Mesenchymal stem cell (in vitro differentiated cells and primary cell): ENCODE measurements around the gene STX12.

Source experiments
- DNase-seq: peaks from one replicate; pipeline ENCODE4 v3.0.0-alpha.2; 2013
- H2AFZ ChIP-seq: one replicate; pipeline ENCODE4 v1.6.1; 2013; ENCODE audit warnings: low read depth, mild to moderate bottlenecking, control low read depth, inconsistent platforms, low read length, moderate library complexity
- H2AK5ac ChIP-seq: 2 replicates; pipeline ENCODE4 v1.6.1; 2013; ENCODE audit warnings: low read length, moderate library complexity, mild to moderate bottlenecking, inconsistent platforms; ENCODE audit not compliant: severe bottlenecking
- H2BK120ac ChIP-seq: one replicate; pipeline ENCODE4 v1.6.1; 2013; ENCODE audit warnings: low read depth, mild to moderate bottlenecking, inconsistent platforms, low read length, moderate library complexity
- H2BK12ac ChIP-seq, 2 experiments: one replicate each; pipeline ENCODE4 v1.6.1; 2013; ENCODE audit warnings: inconsistent platforms in 2 of 2, low read length in 2 of 2, mild to moderate bottlenecking in 2 of 2, moderate library complexity in 2 of 2, control low read depth in 1 of 2
- H2BK15ac ChIP-seq: one replicate; pipeline ENCODE4 v1.6.1; 2013; ENCODE audit warnings: mild to moderate bottlenecking, low read depth, inconsistent platforms; ENCODE audit not compliant: poor library complexity, severe bottlenecking
- H2BK5ac ChIP-seq: 2 replicates; pipeline ENCODE4 v1.6.1; 2013; ENCODE audit warnings: low read depth, mild to moderate bottlenecking, low read length, control low read depth, inconsistent platforms; ENCODE audit not compliant: poor library complexity, severe bottlenecking
- H3K14ac ChIP-seq, 2 experiments: one replicate each; pipeline ENCODE4 v1.6.1; 2013; ENCODE audit warnings: inconsistent platforms in 2 of 2, low read length in 2 of 2, control low read depth in 1 of 2, mild to moderate bottlenecking in 1 of 2, moderate library complexity in 1 of 2
- H3K18ac ChIP-seq, 2 experiments: one replicate each; pipeline ENCODE4 v1.6.1; 2013; ENCODE audit warnings: inconsistent platforms in 2 of 2, low read length in 2 of 2, control low read depth in 1 of 2, low read depth in 1 of 2, mild to moderate bottlenecking in 1 of 2
- H3K23ac ChIP-seq, 2 experiments: one replicate each; pipeline ENCODE4 v1.6.1; 2013; ENCODE audit warnings: inconsistent platforms in 2 of 2, low read length in 2 of 2, mild to moderate bottlenecking in 2 of 2, moderate library complexity in 2 of 2, control low read depth in 1 of 2
- H3K27ac ChIP-seq: 2 replicates; pipeline ENCODE4 v1.5.1; 2013; ENCODE audit warnings: mild to moderate bottlenecking, moderate library complexity, low read length, control low read depth, inconsistent platforms; ENCODE audit not compliant: poor library complexity, severe bottlenecking
- H3K27me3 ChIP-seq, 2 experiments: 2 replicates each; pipeline versions ENCODE4 v1.6.1 to v1.7.0; 2013; ENCODE audit warnings: low read length in 2 of 2, mild to moderate bottlenecking in 2 of 2, moderate library complexity in 2 of 2, control low read depth in 1 of 2, inconsistent platforms in 1 of 2; ENCODE audit not compliant: control insufficient read depth in 1 of 2, insufficient read depth in 1 of 2
- H3K36me3 ChIP-seq, 2 experiments: 2 replicates each; pipeline versions ENCODE4 v1.6.1 to v1.7.0; 2013; ENCODE audit warnings: low read length in 2 of 2, control low read depth in 1 of 2, inconsistent platforms in 1 of 2, low read depth in 1 of 2, mild to moderate bottlenecking in 1 of 2; ENCODE audit not compliant: insufficient read depth in 2 of 2, control insufficient read depth in 1 of 2
- H3K4ac ChIP-seq, 2 experiments: one replicate each; pipeline ENCODE4 v1.6.1; 2013; ENCODE audit warnings: inconsistent platforms in 2 of 2, low read length in 2 of 2, mild to moderate bottlenecking in 2 of 2, moderate library complexity in 2 of 2, control low read depth in 1 of 2, low read depth in 1 of 2
- H3K4me1 ChIP-seq: 2 replicates; pipeline ENCODE4 v1.6.1; 2013; ENCODE audit warnings: low read depth, low read length, control low read depth; ENCODE audit not compliant: control insufficient read depth, insufficient read depth
- H3K4me2 ChIP-seq: 2 replicates; pipeline ENCODE4 v1.6.1; 2013; ENCODE audit warnings: low read length, mild to moderate bottlenecking, inconsistent platforms; ENCODE audit not compliant: poor library complexity, severe bottlenecking
- H3K4me3 ChIP-seq, 2 experiments: 2 replicates each; pipeline versions ENCODE4 v1.5.1 to v1.7.0; 2013; ENCODE audit warnings: low read length in 2 of 2, mild to moderate bottlenecking in 2 of 2, control low read depth in 1 of 2, low read depth in 1 of 2; ENCODE audit not compliant: insufficient read depth in 1 of 2
- H3K79me1 ChIP-seq: replicated peaks from 2 replicates; pipeline ENCODE4 v1.6.1; 2013; ENCODE audit warnings: mild to moderate bottlenecking, control low read depth, low read length, inconsistent platforms; ENCODE audit not compliant: poor library complexity, severe bottlenecking
- H3K9ac ChIP-seq: 2 replicates; pipeline ENCODE4 v1.7.0; 2013; ENCODE audit warnings: mild to moderate bottlenecking, low read length, moderate library complexity
- H3K9me3 ChIP-seq: 2 replicates; pipeline ENCODE4 v1.7.0; 2013; ENCODE audit warnings: mild to moderate bottlenecking, low read length; ENCODE audit not compliant: control insufficient read depth
- H4K8ac ChIP-seq: one replicate; pipeline ENCODE4 v1.6.1; 2013; ENCODE audit warnings: inconsistent platforms, mild to moderate bottlenecking, low read length, moderate library complexity
- H4K91ac ChIP-seq: one replicate; pipeline ENCODE4 v1.6.1; 2013; ENCODE audit warnings: mild to moderate bottlenecking, low read length, inconsistent platforms
- whole genome bisulfite sequencing: methylation state at CpG from one replicate; pipeline ENCODE4 v1.1.7; 2013; ENCODE audit warnings: mixed read lengths; 5-methylcytosine and 5-hydroxymethylcytosine counted together

STX12 gene

GRCh38 chr1:27809883-27810282 lies 36.9 kb downstream of the STX12 start:
- H3K14ac ChIP-seq, result no peak overlapping the region
- H3K36me3 ChIP-seq, result peaks cover 9 to 67% of the 10 kb centered on the region in 2 experiments
- no peak overlapping the region for H2BK12ac ChIP-seq
- no peak overlapping the region for H3K4me2 ChIP-seq
- no peak for DNase-seq
- H3K4me3 ChIP-seq, result no peak overlapping the region
- no peaks in the 10 kb centered on the region for H3K4me1 ChIP-seq
- no peak overlapping the region for H4K91ac ChIP-seq
- no peaks in the 10 kb centered on the region for H3K9me3 ChIP-seq
- H3K27me3 ChIP-seq, result no peaks in the 10 kb centered on the region
- peaks cover 2% of the 10 kb centered on the region for H3K79me1 ChIP-seq
- H4K8ac ChIP-seq, result no peak overlapping the region
- no peak overlapping the region for H2BK15ac ChIP-seq
- no CpG with 5 or more reads among the region's 1 CpG for WGBS
- no peak overlapping the region for H2AFZ ChIP-seq
- no peak overlapping the region for H3K4ac ChIP-seq
- H2BK5ac ChIP-seq, result no peak overlapping the region
- no peak overlapping the region for H3K23ac ChIP-seq
- H3K9ac ChIP-seq, result no peak overlapping the region
- no peak overlapping the region for H2BK120ac ChIP-seq
- no peak overlapping the region for H3K18ac ChIP-seq
- no peak overlapping the region for H3K27ac ChIP-seq
- H2AK5ac ChIP-seq, result no peak overlapping the region

GRCh38 chr1:27811741-27812500 lies 38.9 kb downstream of the STX12 start:
- H4K8ac ChIP-seq, result no peak overlapping the region
- no peak overlapping the region for H2BK5ac ChIP-seq
- H2BK15ac ChIP-seq, result no peak overlapping the region
- 94% methylated on average over 6 of the region's 6 CpGs for WGBS
- H3K27ac ChIP-seq, result no peak overlapping the region
- no peak overlapping the region for H2BK12ac ChIP-seq
- H3K27me3 ChIP-seq, result no peaks in the 10 kb centered on the region
- no peaks in the 10 kb centered on the region for H3K9me3 ChIP-seq
- no peak overlapping the region for H3K14ac ChIP-seq
- H3K18ac ChIP-seq, result no peak overlapping the region
- no peak overlapping the region for H2AK5ac ChIP-seq
- no peak overlapping the region for H4K91ac ChIP-seq
- DNase-seq, result no peak
- H3K4ac ChIP-seq, result no peak overlapping the region
- no peak overlapping the region for H2AFZ ChIP-seq
- no peak overlapping the region for H3K23ac ChIP-seq
- H3K36me3 ChIP-seq, result peaks cover 11 to 57% of the 10 kb centered on the region in 2 experiments
- H3K4me3 ChIP-seq, result no peak overlapping the region
- no peak overlapping the region for H3K4me2 ChIP-seq
- H3K4me1 ChIP-seq, result no peaks in the 10 kb centered on the region
- H3K79me1 ChIP-seq, result no peaks in the 10 kb centered on the region
- H2BK120ac ChIP-seq, result no peak overlapping the region
- no peak overlapping the region for H3K9ac ChIP-seq

- H3K4me2 ChIP-seq, result no peak overlapping the region
- H3K23ac ChIP-seq, result no peak overlapping the region
- no peak overlapping the region for H3K4me3 ChIP-seq
- H3K18ac ChIP-seq, result peak overlapping the region in 1 of 2 experiments; percentile 12
- no peak overlapping the region for H2BK15ac ChIP-seq
- no peak overlapping the region for H2AFZ ChIP-seq
- no peak overlapping the region for H4K8ac ChIP-seq
- no peak overlapping the region for H2AK5ac ChIP-seq
- no peaks in the 10 kb centered on the region for H3K79me1 ChIP-seq
- H4K91ac ChIP-seq, result no peak overlapping the region
- H3K9ac ChIP-seq, result peak overlapping the region; percentile 47
- no peak overlapping the region for H2BK5ac ChIP-seq
- H3K36me3 ChIP-seq, result peaks cover 25 to 73% of the 10 kb centered on the region in 2 experiments
- 41% methylated on average over 2 of the region's 2 CpGs for WGBS
- H3K4me1 ChIP-seq, result peaks cover 3% of the 10 kb centered on the region
- H2BK120ac ChIP-seq, result no peak overlapping the region
- DNase-seq, result peak; percentile 90
- H3K27me3 ChIP-seq, result no peaks in the 10 kb centered on the region
- H3K14ac ChIP-seq, result no peak overlapping the region
- H2BK12ac ChIP-seq, result peak overlapping the region in 1 of 2 experiments; percentile 39
- no peaks in the 10 kb centered on the region for H3K9me3 ChIP-seq
- no peak overlapping the region for H3K27ac ChIP-seq
- no peak overlapping the region for H3K4ac ChIP-seq
Observed at GRCh38 chr1:27816921-27817630, 44.1 kb downstream of the STX12 start.

GRCh38 chr1:27821761-27822315 lies 48.8 kb downstream of the STX12 start:
- Histone ChIP-seq H3K4me2 (peak overlapping the region; percentile 14), H3K79me1 (peaks cover 2% of the 10 kb centered on the region), H2AK5ac (no peak overlapping the region), H4K8ac (no peak overlapping the region), H2AFZ (no peak overlapping the region), H3K27me3 (no peaks in the 10 kb centered on the region), H2BK5ac (no peak overlapping the region), H3K18ac (no peak overlapping the region), H3K9me3 (no peaks in the 10 kb centered on the region), H2BK120ac (no peak overlapping the region), H2BK15ac (no peak overlapping the region), H3K23ac (no peak overlapping the region), H3K4me1 (peaks cover 3% of the 10 kb centered on the region), H4K91ac (no peak overlapping the region), H3K9ac (no peak overlapping the region), H3K4me3 (no peak overlapping the region), H3K36me3 (peaks cover 16 to 69% of the 10 kb centered on the region in 2 experiments), H3K14ac (no peak overlapping the region), H3K4ac (no peak overlapping the region), H2BK12ac (no peak overlapping the region), H3K27ac (peak overlapping the region; percentile 43)
- DNase-seq, result peak; percentile 25
- WGBS, result 91% methylated on average over 8 of the region's 8 CpGs
